Activated naive CD8-positive, alpha-beta T cell treated with anti-CD3 and anti-CD28 coated beads, Interleukin-2, amount 50 U/mL, for 24 hours (primary cell): ENCODE data around the gene MAP1B.

Experiments
- ATAC-seq: fragments of 150-1000 bp; cut with Tn5 transposase; one replicate; pipeline ENCODE4 v1.10.0; 2021
- DNase-seq: peaks from one replicate; pipeline ENCODE4 v3.0.0; 2021
- H3K27ac Mint-ChIP-seq: one replicate; pipeline ENCODE4 v1.8.0; 2021; ENCODE audit warnings: mild to moderate bottlenecking, mixed read lengths
- H3K27me3 Mint-ChIP-seq: one replicate; pipeline ENCODE4 v1.8.0; 2021; ENCODE audit warnings: mixed read lengths
- H3K36me3 Mint-ChIP-seq: one replicate; pipeline ENCODE4 v1.8.0; 2021; ENCODE audit warnings: low read depth, mixed read lengths
- H3K4me1 Mint-ChIP-seq: one replicate; pipeline ENCODE4 v1.8.0; 2021; ENCODE audit warnings: mixed read lengths
- H3K4me3 Mint-ChIP-seq: one replicate; pipeline ENCODE4 v1.8.0; 2021; ENCODE audit warnings: mild to moderate bottlenecking, moderate library complexity, mixed read lengths
- H3K9me3 Mint-ChIP-seq: one replicate; pipeline ENCODE4 v1.8.0; 2021; ENCODE audit warnings: mixed read lengths

MAP1B gene

GRCh38 chr5:72195581-72195980 is 88.3 kb downstream of the MAP1B start:
- H3K27me3 Mint-ChIP-seq, result peaks cover 56% of the 10 kb centered on the region
- no peak for DNase-seq
- peaks cover 1% of the 10 kb centered on the region for H3K36me3 Mint-ChIP-seq
- H3K27ac Mint-ChIP-seq, result no peak overlapping the region
- peaks cover 10% of the 10 kb centered on the region for H3K9me3 Mint-ChIP-seq
- peaks cover 12% of the 10 kb centered on the region for H3K4me1 Mint-ChIP-seq
- ATAC-seq, result no peak
- peak overlapping the region; percentile 7 for H3K4me3 Mint-ChIP-seq

- Mint-ChIP-seq H3K36me3 (peaks cover 1% of the 10 kb centered on the region), H3K4me1 (peaks cover 12% of the 10 kb centered on the region), H3K4me3 (no peak overlapping the region), H3K27ac (no peak overlapping the region), H3K9me3 (peaks cover 10% of the 10 kb centered on the region), H3K27me3 (peaks cover 45% of the 10 kb centered on the region)
- ATAC-seq (no peak), DNase-seq (no peak)
These were observed 90.1 kb downstream of the MAP1B start for GRCh38 chr5:72197393-72197792.

GRCh38 chr5:72199681-72200080 is 92.4 kb downstream of the MAP1B start:
- Mint-ChIP-seq H3K27me3 (peaks cover 35% of the 10 kb centered on the region), H3K4me1 (peaks cover 9% of the 10 kb centered on the region), H3K36me3 (peaks cover 1% of the 10 kb centered on the region), H3K9me3 (peaks cover 10% of the 10 kb centered on the region), H3K4me3 (no peak overlapping the region), H3K27ac (no peak overlapping the region)
- ATAC-seq, result no peak
- DNase-seq, result no peak

GRCh38 chr5:72202331-72202825 is 95.1 kb downstream of the MAP1B start:
- peaks cover 10% of the 10 kb centered on the region for H3K27me3 Mint-ChIP-seq
- peaks cover 5% of the 10 kb centered on the region for H3K36me3 Mint-ChIP-seq
- ATAC-seq (no peak), DNase-seq (no peak)
- H3K4me1 Mint-ChIP-seq, result peaks cover 18% of the 10 kb centered on the region
- H3K27ac Mint-ChIP-seq, result no peak overlapping the region
- no peaks in the 10 kb centered on the region for H3K9me3 Mint-ChIP-seq
- no peak overlapping the region for H3K4me3 Mint-ChIP-seq

GRCh38 chr5:72203251-72203845 is 96.1 kb downstream of the MAP1B start:
- DNase-seq (no peak), ATAC-seq (no peak)
- no peak overlapping the region for H3K27ac Mint-ChIP-seq
- peaks cover 3% of the 10 kb centered on the region for H3K27me3 Mint-ChIP-seq
- peaks cover 25% of the 10 kb centered on the region for H3K4me1 Mint-ChIP-seq
- no peak overlapping the region for H3K4me3 Mint-ChIP-seq
- peaks cover 9% of the 10 kb centered on the region for H3K36me3 Mint-ChIP-seq
- no peaks in the 10 kb centered on the region for H3K9me3 Mint-ChIP-seq

GRCh38 chr5:72204946-72205345 is 97.7 kb downstream of the MAP1B start:
- Mint-ChIP-seq H3K27me3 (no peaks in the 10 kb centered on the region), H3K4me1 (peaks cover 30% of the 10 kb centered on the region), H3K4me3 (no peak overlapping the region)

GRCh38 chr5:72205431-72206009 is 98.2 kb downstream of the MAP1B start:
- H3K36me3 Mint-ChIP-seq, result peaks cover 14% of the 10 kb centered on the region
- no peaks in the 10 kb centered on the region for H3K27me3 Mint-ChIP-seq
- ATAC-seq, result no peak
- DNase-seq, result no peak
- H3K27ac Mint-ChIP-seq, result no peak overlapping the region
- H3K4me3 Mint-ChIP-seq, result no peak overlapping the region
- H3K4me1 Mint-ChIP-seq, result peaks cover 30% of the 10 kb centered on the region
- no peaks in the 10 kb centered on the region for H3K9me3 Mint-ChIP-seq

More at GRCh38 chr5:72204946-72205345, 97.7 kb downstream of the MAP1B start:
- ATAC-seq, result no peak
- no peak for DNase-seq
- Mint-ChIP-seq H3K36me3 (peaks cover 14% of the 10 kb centered on the region), H3K27ac (no peak overlapping the region), H3K9me3 (no peaks in the 10 kb centered on the region)

GRCh38 chr5:72206160-72206559 is 98.9 kb downstream of the MAP1B start:
- ATAC-seq (no peak), DNase-seq (no peak)
- Mint-ChIP-seq H3K36me3 (peaks cover 14% of the 10 kb centered on the region), H3K4me1 (peaks cover 30% of the 10 kb centered on the region), H3K9me3 (no peaks in the 10 kb centered on the region), H3K4me3 (no peak overlapping the region), H3K27ac (no peak overlapping the region), H3K27me3 (no peaks in the 10 kb centered on the region)

- H3K27me3 Mint-ChIP-seq, result no peaks in the 10 kb centered on the region
- H3K4me3 Mint-ChIP-seq, result no peak overlapping the region
- H3K4me1 Mint-ChIP-seq, result peaks cover 30% of the 10 kb centered on the region
- H3K9me3 Mint-ChIP-seq, result no peaks in the 10 kb centered on the region
- peaks cover 15% of the 10 kb centered on the region for H3K36me3 Mint-ChIP-seq
- DNase-seq (no peak), ATAC-seq (peak; percentile 73)
- no peak overlapping the region for H3K27ac Mint-ChIP-seq
These were observed 99.7 kb downstream of the MAP1B start for GRCh38 chr5:72206994-72207393.

- Mint-ChIP-seq H3K9me3 (no peaks in the 10 kb centered on the region), H3K36me3 (peaks cover 18% of the 10 kb centered on the region), H3K4me3 (no peak overlapping the region), H3K4me1 (peaks cover 31% of the 10 kb centered on the region), H3K27ac (no peak overlapping the region), H3K27me3 (no peaks in the 10 kb centered on the region)
- ATAC-seq (peak; percentile 55), DNase-seq (no peak)
These were observed 101.2 kb downstream of the MAP1B start for GRCh38 chr5:72208324-72208926.

- DNase-seq, result no peak
- peaks cover 33% of the 10 kb centered on the region for H3K4me1 Mint-ChIP-seq
- no peaks in the 10 kb centered on the region for H3K27me3 Mint-ChIP-seq
- H3K9me3 Mint-ChIP-seq, result no peaks in the 10 kb centered on the region
- no peak for ATAC-seq
- H3K36me3 Mint-ChIP-seq, result peaks cover 18% of the 10 kb centered on the region
- H3K27ac Mint-ChIP-seq, result no peak overlapping the region
- no peak overlapping the region for H3K4me3 Mint-ChIP-seq
These were observed 102.2 kb downstream of the MAP1B start for GRCh38 chr5:72209147-72210115.

GRCh38 chr5:72210888-72211678 is 103.8 kb downstream of the MAP1B start:
- ATAC-seq (no peak), DNase-seq (no peak)
- no peak overlapping the region for H3K27ac Mint-ChIP-seq
- peaks cover 18% of the 10 kb centered on the region for H3K36me3 Mint-ChIP-seq
- H3K9me3 Mint-ChIP-seq, result no peaks in the 10 kb centered on the region
- H3K4me3 Mint-ChIP-seq, result no peak overlapping the region
- H3K4me1 Mint-ChIP-seq, result peaks cover 26% of the 10 kb centered on the region
- no peaks in the 10 kb centered on the region for H3K27me3 Mint-ChIP-seq

- H3K4me3 Mint-ChIP-seq, result no peak overlapping the region
These were observed 104.9 kb downstream of the MAP1B start for GRCh38 chr5:72212171-72212570.

GRCh38 chr5:72213482-72213881 is 106.2 kb downstream of the MAP1B start:
- no peak overlapping the region for H3K27ac Mint-ChIP-seq

More at GRCh38 chr5:72212171-72212570, 104.9 kb downstream of the MAP1B start:
- Mint-ChIP-seq H3K27me3 (no peaks in the 10 kb centered on the region), H3K9me3 (no peaks in the 10 kb centered on the region), H3K27ac (no peak overlapping the region), H3K4me1 (peaks cover 15% of the 10 kb centered on the region), H3K36me3 (peaks cover 19% of the 10 kb centered on the region)
- ATAC-seq (no peak), DNase-seq (no peak)

More at GRCh38 chr5:72213482-72213881, 106.2 kb downstream of the MAP1B start:
- Mint-ChIP-seq H3K36me3 (peaks cover 25% of the 10 kb centered on the region), H3K9me3 (no peaks in the 10 kb centered on the region), H3K27me3 (no peaks in the 10 kb centered on the region), H3K4me1 (peaks cover 7% of the 10 kb centered on the region), H3K4me3 (no peak overlapping the region)
- no peak for ATAC-seq
- no peak for DNase-seq
